HG02571 (cell line): ENCODE results near the gene INPP4B.
"Not testable (repeated sequence)": the region's sequence is repeated elsewhere in the genome, so short reads cannot be mapped to it uniquely, and the experiment has no call there.

ENCODE experiments used
- ATAC-seq: cut with Tn5 transposase; IDR thresholded peaks from one replicate; pipeline ENCODE4 v1.9.1; 2021; ENCODE audit warnings: mild to moderate bottlenecking, moderate library complexity; ENCODE audit not compliant: unreplicated experiment

The INPP4B gene

DNA sequence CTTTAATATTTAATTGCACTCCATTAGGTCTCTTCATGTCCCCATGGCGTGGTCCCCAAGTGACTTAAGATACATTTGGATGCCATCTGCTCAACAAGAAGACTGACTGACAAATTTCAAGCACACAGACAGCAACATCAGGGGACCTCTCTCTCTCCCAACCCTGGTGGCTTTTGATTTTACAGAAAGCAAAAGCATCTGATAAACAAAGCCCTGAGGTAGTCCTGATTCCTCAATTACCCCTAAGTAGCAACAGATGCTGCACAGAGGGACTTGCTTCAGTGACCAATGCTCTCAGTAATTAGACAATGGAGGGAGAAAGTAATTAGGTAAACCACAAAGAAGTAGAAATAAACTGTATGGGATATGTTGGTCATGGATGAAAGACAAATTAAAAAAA lies 426.4 kb downstream of the INPP4B start:
- no peak for ATAC-seq

DNA sequence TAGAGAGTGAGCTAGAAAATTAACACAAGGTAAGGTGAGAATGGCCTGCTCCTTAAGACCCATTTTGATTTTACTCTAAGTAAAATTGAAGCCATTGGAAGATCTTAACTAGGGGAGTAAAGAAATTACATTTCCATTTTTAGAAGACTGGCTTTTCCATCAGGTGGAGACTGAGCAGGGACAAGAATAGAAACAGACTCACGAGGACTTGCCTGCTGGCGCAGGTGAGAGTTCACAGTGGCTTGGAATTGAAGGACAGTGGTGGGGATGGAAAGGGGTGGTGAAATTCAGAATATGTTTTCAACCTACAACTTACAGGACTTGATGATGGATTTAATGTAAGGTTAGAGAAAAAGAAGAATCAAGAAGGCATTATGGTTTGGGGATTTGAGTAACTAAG lies 427.4 kb downstream of the INPP4B start:
- ATAC-seq, result no peak

DNA sequence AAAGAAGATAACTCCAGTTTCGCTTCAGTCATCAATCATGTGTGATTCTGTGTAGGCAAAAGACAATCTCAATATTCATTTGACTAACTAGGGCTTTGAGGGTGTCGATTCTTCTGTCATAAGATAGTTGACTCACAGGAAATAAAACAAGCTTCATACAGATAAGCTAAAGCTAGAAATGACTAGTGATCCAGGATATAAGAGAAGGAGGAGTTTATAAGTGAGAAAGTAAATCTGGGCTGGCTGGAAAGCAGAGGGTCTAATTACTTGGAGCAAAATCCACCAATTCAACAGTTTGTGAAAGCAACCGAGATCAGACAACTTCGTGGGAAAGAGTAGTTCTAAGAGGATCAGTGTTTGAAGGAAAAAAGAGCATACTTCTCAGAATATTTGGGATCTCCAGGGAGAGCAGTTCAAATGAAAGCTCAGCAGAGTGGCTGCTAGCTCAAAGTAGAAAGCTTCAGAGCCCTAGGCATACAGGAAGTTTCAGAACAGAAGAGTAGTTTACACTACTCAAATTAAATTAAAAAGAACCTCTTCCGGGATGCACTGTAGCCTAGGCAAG lies 429.3 kb downstream of the INPP4B start:
- ATAC-seq, result no peak

DNA sequence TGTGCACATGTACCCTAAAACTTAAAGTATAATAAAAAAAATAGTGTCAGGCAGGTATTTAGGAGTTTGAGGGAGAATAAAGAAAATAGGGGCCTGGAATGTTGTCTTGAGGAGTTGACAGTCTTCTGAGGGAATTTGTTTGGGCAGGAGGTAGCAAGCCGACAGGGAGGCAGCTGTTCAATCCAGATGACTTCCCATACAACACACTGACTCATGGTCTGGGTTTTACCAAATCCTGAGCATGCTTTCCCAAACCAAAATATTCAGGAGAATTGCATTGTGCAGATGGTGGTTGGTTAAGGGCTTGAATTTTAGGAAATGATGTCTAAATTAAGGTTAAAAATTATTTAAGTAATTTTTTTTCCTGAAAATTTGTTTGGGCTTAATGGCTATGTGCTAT lies 430.0 kb downstream of the INPP4B start:
- ATAC-seq, result no peak

DNA sequence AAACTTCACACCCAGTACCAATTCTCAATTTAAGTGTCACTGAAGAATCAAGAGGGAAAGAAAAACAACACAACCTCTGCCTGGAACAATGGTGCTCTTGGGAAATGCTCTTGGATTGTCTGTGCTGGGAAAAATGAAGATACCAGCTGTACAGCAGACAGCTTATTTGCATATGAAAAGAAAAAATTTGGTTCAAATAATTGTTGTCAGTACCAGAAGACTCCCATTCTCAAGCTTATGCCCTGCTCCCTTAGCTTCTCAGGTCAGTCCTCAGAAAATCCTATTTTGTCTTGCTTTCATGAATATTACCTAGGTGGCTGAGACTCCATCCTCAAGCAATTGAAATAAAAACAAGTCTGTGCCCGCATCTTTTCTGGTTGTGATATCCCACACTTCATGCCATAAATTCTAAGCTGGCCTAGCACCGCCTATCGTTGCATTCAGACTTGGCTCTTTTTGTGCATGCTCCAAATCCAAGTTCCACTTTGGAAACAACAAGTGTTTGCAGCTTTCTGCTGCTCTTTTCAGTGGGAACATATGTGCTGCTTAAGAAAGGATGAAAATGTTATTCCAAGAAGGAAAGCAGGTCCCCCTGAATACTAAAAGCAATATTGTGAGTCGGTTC lies 431.6 kb downstream of the INPP4B start:
- ATAC-seq, result no peak

DNA sequence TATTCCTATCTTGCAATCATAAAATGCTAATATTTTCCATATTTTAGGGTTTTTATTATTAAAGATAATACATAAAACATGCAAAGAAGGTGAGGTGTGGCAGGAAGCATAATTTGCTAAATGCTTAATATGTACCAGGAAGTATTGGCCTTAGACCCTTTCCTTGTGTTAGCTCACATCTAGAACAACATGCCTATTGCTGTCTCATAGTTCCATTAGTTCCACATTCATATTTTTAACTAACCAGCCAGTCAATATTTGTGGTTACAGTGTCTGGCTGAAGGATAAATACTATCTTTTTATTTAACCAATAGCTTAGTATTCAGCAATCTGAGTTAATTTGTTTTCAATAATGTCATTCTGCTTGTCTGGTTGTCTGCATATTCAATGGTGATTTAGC lies 432.6 kb downstream of the INPP4B start:
- ATAC-seq, result no peak

DNA sequence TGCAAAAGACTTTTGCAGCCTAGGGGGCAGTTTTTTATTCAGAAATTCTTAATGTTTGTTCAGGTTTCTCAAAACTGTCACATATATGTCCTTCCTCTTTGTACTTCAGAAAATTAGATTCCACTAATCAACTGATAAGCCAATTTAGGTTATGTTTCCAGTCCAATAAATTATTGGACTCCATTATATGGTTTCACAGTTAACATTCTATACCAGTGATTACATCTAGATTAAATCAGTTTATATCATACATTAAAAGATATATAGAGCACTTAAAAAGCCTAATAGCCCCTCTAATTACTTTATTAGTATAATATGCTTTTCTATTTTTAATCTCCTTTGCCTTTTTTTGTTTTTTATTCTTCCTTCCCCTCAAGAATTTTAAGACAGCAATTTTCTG lies 434.1 kb downstream of the INPP4B start:
- ATAC-seq, result no peak

DNA sequence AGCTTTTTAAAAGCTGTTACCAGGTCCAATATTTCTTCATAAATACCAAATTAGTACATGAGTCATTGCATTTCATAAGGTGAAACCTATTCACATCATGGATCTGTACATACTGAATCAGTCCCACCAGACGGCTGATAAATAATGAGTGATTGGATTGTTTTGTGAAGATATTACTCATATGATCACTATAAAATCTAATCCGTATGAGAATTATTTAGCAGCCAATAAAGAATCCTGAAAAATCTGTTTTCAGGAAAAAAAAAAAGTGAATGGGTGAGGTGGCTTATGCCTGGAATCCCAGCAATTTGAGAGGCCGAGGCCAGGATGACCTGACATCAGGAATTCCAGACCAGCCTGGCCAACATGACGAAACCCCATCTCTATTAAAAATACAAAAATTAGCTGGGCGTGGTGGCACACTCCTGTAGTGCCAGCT lies 438.1 kb downstream of the INPP4B start:
- ATAC-seq, result no peak

DNA sequence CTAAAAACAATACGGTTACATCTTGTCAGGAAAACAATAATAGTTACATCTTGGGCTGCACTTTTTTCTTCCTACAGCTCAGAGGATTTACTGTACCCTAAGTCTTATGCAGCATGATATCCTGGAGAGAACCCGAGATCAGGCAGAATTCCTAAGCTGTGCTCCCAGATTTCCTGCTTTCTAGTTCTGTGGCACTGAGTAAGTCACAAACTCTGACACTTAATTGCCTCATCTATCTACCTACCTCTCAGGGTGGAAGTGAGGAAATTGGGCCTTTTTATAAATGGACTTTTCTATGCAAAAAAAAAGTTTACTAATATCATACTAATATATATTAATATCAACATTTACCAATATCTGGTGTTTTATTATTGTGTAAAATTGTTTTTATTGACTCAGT lies 438.5 kb downstream of the INPP4B start:
- no peak for ATAC-seq

DNA sequence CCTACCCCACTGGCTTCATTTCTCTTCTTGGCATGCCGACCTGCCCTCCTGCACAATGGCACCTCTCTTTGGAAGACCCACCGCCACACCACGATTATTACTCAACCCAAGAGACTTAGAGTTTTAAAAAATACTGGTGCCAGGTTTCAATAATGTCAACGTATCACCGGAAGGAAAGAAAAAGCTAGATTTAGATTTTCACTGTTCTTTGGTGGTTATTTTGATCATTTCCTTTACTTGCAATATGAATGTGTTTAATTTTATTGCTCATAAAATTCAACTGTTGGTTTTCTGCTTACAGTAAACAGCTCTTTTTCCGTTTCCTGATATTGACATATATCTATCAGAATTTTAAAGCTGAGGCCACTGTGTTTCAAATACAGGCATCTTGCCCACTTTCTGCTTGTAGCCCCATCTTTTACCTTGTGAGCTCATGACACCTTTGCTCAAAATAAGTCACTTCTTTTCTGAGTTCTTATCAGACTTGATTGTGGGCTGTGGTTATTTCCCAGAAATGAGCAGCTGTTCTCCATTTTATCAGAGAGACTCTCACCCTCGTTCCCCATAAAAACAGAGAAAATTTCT lies 439.1 kb downstream of the INPP4B start:
- no peak for ATAC-seq

DNA sequence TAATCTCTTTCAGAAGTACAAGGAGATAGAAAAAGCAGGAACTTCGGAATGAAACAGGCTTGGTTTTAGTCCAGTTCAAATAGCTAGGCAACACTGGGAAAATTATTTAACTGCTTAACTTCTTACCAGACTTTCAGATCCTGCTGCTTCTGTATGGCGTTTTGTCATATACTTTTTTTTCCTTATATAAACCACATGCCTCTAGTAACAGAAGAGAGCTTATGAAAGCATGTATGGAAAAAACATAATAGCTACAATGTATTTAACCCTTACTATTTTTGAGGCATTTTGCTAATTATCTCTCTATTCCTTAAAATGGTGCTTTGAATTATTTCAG lies 439.6 kb downstream of the INPP4B start:
- no peak for ATAC-seq

DNA sequence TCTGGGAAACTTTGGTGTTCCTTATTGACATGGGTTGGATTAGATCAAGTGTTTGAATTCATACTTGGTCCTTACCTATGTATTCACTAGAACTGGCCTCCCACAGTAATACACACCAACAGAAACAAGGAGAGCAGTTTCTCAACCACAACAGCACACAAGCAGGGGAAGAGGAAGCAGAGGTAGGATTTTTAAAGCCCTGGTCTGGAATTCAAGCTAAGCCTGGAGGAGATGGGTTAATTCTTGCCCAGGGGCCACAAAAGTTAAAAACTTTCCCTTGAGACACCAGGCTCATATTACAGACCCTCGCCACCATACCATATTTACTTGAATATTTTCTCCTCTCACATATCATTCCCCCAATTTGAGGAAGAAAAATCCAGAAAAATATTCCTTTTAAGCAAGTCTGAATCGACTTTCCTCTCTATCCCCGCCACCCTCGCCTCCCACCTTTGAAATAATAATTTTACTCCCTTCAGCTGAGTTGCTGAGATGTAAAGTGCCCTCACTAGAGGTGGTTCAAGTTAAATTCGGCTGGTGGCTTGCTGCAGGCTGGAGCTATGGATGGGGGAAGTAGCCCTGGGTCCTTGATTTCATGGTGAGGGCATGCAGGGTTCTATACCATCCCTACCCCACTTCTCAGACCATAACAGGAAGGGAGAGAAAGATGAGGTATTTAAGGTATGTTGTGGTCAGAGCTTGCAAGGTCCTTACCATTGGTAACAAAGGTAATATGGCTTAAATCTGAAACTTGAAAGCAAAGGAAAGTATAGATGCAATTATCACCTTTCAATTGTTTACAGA lies 440.2 kb downstream of the INPP4B start:
- peak; percentile 35 for ATAC-seq

DNA sequence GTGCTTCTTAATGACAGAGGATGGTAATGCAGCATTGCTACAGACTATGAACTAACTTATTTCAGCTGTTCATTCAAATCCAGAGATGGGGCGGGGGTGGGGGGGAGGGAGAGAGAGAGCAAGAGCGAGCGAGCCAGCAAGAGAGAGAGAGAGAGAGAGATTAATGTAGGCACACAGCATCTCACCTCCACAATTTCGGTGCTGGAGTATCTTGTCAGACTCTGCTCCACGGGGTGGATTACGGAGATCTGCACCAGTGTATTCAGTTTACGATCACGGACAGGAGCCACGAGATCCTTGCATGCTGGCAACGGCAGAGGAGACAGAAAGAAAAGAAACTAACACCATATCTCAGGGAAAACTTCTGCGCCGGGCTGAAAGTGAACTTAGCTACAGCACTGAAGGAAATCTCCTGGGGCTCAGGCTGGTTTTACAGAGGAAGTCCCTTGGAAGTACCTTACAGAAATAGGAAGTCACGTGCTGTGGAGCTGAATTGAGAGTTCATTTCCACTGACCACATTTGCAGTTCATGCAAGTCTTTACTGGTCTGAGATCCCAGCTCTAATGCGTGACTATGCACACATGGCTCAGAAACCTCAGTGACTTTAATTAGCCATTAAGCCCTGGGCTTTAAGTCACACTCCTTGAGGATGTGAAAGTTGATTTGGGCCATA lies 440.9 kb downstream of the INPP4B start:
- ATAC-seq, result peak; percentile 75

DNA sequence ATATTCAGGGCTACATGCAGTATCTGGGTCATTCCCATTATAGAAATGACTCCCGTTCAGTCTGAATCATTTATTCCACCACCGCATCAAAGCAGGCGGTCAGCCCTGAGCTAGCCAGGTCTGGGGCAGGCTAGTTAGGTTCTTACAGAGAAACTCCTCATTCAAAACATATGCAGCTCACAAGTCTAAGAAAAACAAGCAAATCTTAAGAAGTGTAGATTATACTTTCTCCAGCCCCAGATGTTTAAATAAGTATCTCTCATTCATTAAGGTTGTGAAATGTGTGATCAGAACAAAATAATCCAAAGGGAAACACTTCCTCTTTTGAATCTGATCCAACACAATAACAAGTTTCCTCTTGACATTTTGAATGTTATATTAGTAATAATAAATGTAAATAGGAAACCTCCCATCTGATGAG lies 441.9 kb downstream of the INPP4B start:
- no peak for ATAC-seq

DNA sequence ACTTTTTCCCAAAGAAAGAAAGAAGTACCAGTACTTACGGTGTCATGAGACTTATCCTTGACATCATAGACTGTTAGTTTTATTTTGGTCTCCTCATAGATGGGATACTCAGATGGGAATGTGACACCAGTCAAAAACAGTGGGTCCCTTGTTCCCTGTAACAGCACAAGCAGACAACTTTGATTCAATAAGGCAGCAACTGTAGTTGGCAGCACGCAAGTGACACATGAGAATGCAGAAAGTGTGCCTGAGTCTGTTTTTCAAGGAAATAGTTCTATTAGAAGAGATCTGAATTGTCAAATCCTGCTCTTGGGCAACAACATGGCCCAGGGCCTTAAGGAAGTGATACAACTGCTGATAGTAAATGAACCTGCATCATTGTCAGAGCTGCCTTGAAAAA lies 443.2 kb downstream of the INPP4B start:
- ATAC-seq, result no peak

DNA sequence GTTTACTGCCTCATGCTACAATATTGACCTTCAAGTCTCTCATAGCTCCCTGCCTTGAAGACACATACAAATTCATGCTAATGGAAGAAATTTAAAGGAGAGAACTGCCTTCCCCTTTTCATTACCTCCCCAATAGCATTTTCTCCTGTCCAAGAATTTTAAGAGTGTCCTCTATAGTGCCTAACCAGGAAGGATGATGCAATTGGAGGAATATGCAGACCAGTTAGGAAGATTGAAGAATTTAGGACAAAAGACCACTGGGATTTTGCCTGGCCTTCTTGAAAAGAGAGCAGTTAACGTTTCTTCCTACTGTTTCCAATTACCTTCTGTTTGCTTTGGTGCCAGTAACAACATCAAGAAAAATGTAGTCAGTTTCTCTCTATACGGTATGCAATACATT lies 443.9 kb downstream of the INPP4B start:
- ATAC-seq, result no peak

DNA sequence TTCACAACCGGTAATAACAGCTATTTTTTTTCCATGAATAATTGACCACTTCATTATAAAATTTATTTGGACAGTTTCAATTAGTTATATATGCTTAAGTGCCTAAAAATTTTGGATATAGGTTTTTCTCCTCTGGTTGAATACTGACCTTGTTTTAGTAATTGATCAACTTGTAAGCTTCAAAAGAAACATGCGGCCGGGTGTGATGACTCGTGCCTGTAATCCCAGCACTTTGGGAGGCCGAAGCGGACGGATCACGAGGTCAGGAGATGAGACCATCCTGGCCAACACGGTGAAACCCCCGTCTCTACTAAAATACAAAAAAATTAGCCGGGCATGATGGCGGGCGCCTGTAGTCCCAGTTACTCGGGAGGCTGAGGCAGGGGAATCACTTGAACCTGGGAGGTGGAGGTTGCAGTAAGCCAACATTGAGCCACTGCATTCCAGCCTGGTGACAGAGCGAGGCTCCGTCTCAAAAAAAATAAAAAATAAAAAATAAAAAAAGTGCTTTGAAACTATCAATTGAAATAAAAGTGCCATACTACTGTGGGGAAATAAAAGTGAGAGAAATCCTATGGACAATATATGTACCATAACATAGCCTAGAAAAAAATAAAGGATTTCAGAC lies 448.6 kb downstream of the INPP4B start:
- ATAC-seq, result not testable (repeated sequence)

DNA sequence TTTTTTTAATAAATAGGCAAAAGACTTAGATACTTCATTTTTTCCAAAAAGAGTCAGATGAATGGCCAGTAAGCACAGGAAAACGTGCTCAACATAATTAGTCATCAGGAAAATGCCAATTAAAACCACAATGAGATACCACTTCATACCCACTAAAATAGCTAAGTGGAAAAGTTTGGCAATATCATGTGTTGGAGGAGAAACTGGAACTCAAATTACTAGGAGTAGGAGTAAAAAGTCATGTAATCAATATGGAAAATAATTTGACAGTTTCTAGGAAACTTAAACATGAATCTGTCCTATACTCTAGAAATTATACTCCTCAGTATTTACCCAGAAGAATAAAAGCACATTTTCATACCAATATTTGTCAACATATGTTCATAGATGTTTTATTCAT lies 449.8 kb downstream of the INPP4B start:
- ATAC-seq, result no peak

DNA sequence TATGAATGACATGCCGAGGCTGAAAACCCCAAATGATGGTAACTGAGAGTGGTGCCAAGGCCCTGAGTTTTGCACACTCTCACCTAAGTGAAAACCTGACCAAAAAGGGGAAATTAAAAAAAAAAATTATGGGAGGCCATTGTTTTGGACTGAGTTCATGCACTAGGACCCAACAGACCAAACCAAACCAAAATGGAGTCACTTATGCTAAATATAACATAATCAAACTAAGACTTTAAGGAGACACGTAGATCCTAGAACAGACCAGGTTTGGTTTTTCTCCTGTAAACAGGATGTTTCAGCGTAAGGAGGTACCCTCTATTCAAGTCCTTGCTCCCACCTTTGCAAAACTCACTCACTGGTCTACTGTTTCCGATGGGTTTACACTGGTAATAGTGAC lies 453.0 kb downstream of the INPP4B start:
- ATAC-seq, result no peak

DNA sequence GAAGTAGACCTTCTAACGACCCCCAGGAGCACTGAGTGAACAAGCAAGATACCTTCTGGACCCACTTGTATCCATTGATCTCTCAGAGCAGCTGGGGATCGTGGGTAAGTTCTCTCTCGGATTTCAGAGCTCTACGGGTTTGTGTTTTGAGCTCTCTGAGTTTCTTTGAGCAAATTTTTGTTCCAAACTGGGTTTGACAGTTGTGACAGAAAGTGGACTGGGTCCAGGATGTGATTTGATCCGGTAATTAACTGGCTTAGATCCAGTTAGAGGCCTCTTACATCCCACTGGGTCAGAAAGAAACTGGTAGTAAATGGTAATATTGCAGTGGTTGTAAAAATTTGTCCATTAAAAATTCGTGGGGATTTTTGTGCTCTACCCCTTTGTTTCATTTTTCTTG lies 459.2 kb downstream of the INPP4B start:
- no peak for ATAC-seq

DNA sequence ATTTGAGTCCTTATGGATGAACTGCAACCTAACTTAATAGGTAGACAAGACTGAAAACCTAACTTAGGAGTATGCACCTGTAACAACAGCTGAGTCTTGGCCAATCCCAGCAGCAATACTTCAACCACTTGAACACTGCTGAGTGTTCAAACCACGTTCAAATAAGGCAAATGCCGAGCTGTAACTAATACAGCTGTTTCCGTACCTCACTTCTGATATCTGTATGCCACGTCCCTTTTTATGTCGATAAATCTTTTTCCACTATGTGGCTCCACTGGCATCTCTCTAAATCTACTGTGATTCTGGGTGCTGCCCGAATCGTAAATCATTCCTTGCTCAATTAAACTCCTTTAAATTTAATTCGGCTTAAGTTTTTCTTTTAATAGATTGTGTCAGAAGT lies 459.7 kb downstream of the INPP4B start:
- ATAC-seq, result no peak
